ENCODE results near the gene EDRF1.
A peak's percentile ranks its signal among the peaks of the same experiment; 100 is the strongest.

EDRF1 gene

GRCh38 chr10:125738206-125738605 lies 18.7 kb downstream of the EDRF1 start:
- no peaks in the 10 kb centered on the region for H3K27me3 ChIP-seq (replicated peaks; ENCODE audit: insufficient read depth, low read length)
- no peak overlapping the region for H3K27ac ChIP-seq (ENCODE audit: low read length)
- no peak overlapping the region for H3K4me2 ChIP-seq (ENCODE audit: low read depth, low read length)
- no peak overlapping the region for H3K4me3 ChIP-seq (ENCODE audit: low read length)
- TF ChIP-seq CTCF (IDR thresholded peaks at IDR 0.05; ENCODE audit: low read length) = no peak
- TF ChIP-seq EZH2phosphoT487 (IDR thresholded peaks at IDR 0.05; ENCODE audit: low read length) = no peak
- no peak for TF ChIP-seq EZH2 (optimal IDR thresholded peaks at IDR 0.05; ENCODE audit: low read depth, low read length)
- H4K20me1 ChIP-seq (ENCODE audit: insufficient read depth, low read length) = no peaks in the 10 kb centered on the region
- H3K36me3 ChIP-seq (replicated peaks; ENCODE audit: insufficient read depth, low read length) = peaks cover 20% of the 10 kb centered on the region; the same call in 1 of the 2 replicates
- no peaks in the 10 kb centered on the region for H3K9me3 ChIP-seq (replicated peaks; ENCODE audit: insufficient read depth, low read length)
- no peak overlapping the region for H2AFZ ChIP-seq (ENCODE audit: low read length)
- no peaks in the 10 kb centered on the region for H3F3A ChIP-seq (ENCODE audit: insufficient read depth, low read length)
- H3K4me1 ChIP-seq (ENCODE audit: low read length) = no peaks in the 10 kb centered on the region
- no peak overlapping the region for H3K9ac ChIP-seq (ENCODE audit: low read length)
- peaks cover 14% of the 10 kb centered on the region; the same call in 1 of the 2 replicates for H3K79me2 ChIP-seq (ENCODE audit: low read length)
- H3K9me2 ChIP-seq (replicated peaks; ENCODE audit: insufficient read depth, low read length) = no peaks in the 10 kb centered on the region
- no peak for DNase-seq

- Histone ChIP-seq H3F3A (ENCODE audit: insufficient read depth, low read length) (no peaks in the 10 kb centered on the region), H3K27me3 (replicated peaks; ENCODE audit: insufficient read depth, low read length) (no peaks in the 10 kb centered on the region), H3K4me3 (ENCODE audit: low read length) (no peak overlapping the region), H3K9me3 (replicated peaks; ENCODE audit: insufficient read depth, low read length) (no peaks in the 10 kb centered on the region), H3K4me1 (ENCODE audit: low read length) (peaks cover 4% of the 10 kb centered on the region; the same call in 1 of the 2 replicates), H3K79me2 (ENCODE audit: low read length) (peaks cover 14% of the 10 kb centered on the region; the same call in 1 of the 2 replicates), H3K27ac (ENCODE audit: low read length) (no peak overlapping the region), H2AFZ (ENCODE audit: low read length) (no peak overlapping the region), H3K4me2 (ENCODE audit: low read depth, low read length) (no peak overlapping the region), H4K20me1 (ENCODE audit: insufficient read depth, low read length) (no peaks in the 10 kb centered on the region), H3K36me3 (replicated peaks; ENCODE audit: insufficient read depth, low read length) (peaks cover 27% of the 10 kb centered on the region), H3K9me2 (replicated peaks; ENCODE audit: insufficient read depth, low read length) (no peaks in the 10 kb centered on the region), H3K9ac (ENCODE audit: low read length) (no peak overlapping the region)
- TF ChIP-seq EZH2 (optimal IDR thresholded peaks at IDR 0.05; ENCODE audit: low read depth, low read length) = no peak
- TF ChIP-seq CTCF (IDR thresholded peaks at IDR 0.05; ENCODE audit: low read length) = no peak
- no peak for TF ChIP-seq EZH2phosphoT487 (IDR thresholded peaks at IDR 0.05; ENCODE audit: low read length)
- DNase-seq = no peak
Measured at GRCh38 chr10:125739994-125740679, 20.6 kb downstream of the EDRF1 start.

GRCh38 chr10:125742465-125742864 lies 23.0 kb downstream of the EDRF1 start:
- no peaks in the 10 kb centered on the region for H4K20me1 ChIP-seq (ENCODE audit: insufficient read depth, low read length)
- H3K9me3 ChIP-seq (replicated peaks; ENCODE audit: insufficient read depth, low read length) = no peaks in the 10 kb centered on the region
- peaks cover 39% of the 10 kb centered on the region for H3K36me3 ChIP-seq (replicated peaks; ENCODE audit: insufficient read depth, low read length)
- TF ChIP-seq EZH2phosphoT487 (IDR thresholded peaks at IDR 0.05; ENCODE audit: low read length) (no peak), CTCF (IDR thresholded peaks at IDR 0.05; ENCODE audit: low read length) (peak; percentile 12)
- H3K4me1 ChIP-seq (ENCODE audit: low read length) = peaks cover 15% of the 10 kb centered on the region
- H2AFZ ChIP-seq (ENCODE audit: low read length) = no peak overlapping the region
- H3K4me3 ChIP-seq (ENCODE audit: low read length) = no peak overlapping the region
- 0 out of 2 replicates have a peak, but pooled peaks cover 7% of the 10 kb centered on the region for H3F3A ChIP-seq (ENCODE audit: insufficient read depth, low read length)
- no peak for DNase-seq
- H3K79me2 ChIP-seq (ENCODE audit: low read length) = no peaks in the 10 kb centered on the region
- H3K9me2 ChIP-seq (replicated peaks; ENCODE audit: insufficient read depth, low read length) = no peaks in the 10 kb centered on the region
- no peak overlapping the region for H3K9ac ChIP-seq (ENCODE audit: low read length)
- no peak overlapping the region for H3K4me2 ChIP-seq (ENCODE audit: low read depth, low read length)
- H3K27ac ChIP-seq (ENCODE audit: low read length) = no peak overlapping the region
- no peaks in the 10 kb centered on the region for H3K27me3 ChIP-seq (replicated peaks; ENCODE audit: insufficient read depth, low read length)
